Measurements from ENCODE around the gene MIEF1.

The MIEF1 gene

GRCh38 chr22:39546889-39547586 is 44.9 kb downstream of the MIEF1 start:
- ATAC-seq: peak; percentile 66
- TF ChIP-seq TOX (CRISPR knock-in tag; IDR thresholded peaks at IDR 0.05; ENCODE audit: borderline replicate concordance) (no peak), ZNF565 (CRISPR knock-in tag; conservative IDR thresholded peaks at IDR 0.05; ENCODE audit: low read depth) (no peak), ISL1 (CRISPR knock-in tag; IDR thresholded peaks at IDR 0.05) (no peak), ARNTL (CRISPR knock-in tag; IDR thresholded peaks at IDR 0.05; ENCODE audit: borderline replicate concordance, low read depth) (no peak), SNAI2 (CRISPR knock-in tag; IDR thresholded peaks at IDR 0.05) (no peak), ZC3H10 (CRISPR knock-in tag; IDR thresholded peaks at IDR 0.05) (no peak), ESRRG (CRISPR knock-in tag; IDR thresholded peaks at IDR 0.05) (no peak), OSR1 (CRISPR knock-in tag; IDR thresholded peaks at IDR 0.05) (no peak), ZNF70 (CRISPR knock-in tag; IDR thresholded peaks at IDR 0.05) (no peak), ZNF8 (CRISPR knock-in tag; IDR thresholded peaks at IDR 0.05) (no peak), BACH2 (CRISPR knock-in tag; IDR thresholded peaks at IDR 0.05; ENCODE audit: borderline replicate concordance) (no peak), CSDC2 (CRISPR knock-in tag; IDR thresholded peaks at IDR 0.05) (no peak)
- TF ChIP-seq, protein P1, sequence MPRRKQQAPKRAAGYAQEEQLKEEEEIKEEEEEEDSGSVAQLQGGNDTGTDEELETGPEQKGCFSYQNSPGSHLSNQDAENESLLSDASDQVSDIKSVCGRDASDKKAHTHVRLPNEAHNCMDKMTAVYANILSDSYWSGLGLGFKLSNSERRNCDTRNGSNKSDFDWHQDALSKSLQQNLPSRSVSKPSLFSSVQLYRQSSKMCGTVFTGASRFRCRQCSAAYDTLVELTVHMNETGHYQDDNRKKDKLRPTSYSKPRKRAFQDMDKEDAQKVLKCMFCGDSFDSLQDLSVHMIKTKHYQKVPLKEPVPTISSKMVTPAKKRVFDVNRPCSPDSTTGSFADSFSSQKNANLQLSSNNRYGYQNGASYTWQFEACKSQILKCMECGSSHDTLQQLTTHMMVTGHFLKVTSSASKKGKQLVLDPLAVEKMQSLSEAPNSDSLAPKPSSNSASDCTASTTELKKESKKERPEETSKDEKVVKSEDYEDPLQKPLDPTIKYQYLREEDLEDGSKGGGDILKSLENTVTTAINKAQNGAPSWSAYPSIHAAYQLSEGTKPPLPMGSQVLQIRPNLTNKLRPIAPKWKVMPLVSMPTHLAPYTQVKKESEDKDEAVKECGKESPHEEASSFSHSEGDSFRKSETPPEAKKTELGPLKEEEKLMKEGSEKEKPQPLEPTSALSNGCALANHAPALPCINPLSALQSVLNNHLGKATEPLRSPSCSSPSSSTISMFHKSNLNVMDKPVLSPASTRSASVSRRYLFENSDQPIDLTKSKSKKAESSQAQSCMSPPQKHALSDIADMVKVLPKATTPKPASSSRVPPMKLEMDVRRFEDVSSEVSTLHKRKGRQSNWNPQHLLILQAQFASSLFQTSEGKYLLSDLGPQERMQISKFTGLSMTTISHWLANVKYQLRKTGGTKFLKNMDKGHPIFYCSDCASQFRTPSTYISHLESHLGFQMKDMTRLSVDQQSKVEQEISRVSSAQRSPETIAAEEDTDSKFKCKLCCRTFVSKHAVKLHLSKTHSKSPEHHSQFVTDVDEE (CRISPR knock-in tag; IDR thresholded peaks at IDR 0.05): no peak
- TF ChIP-seq, protein P2, sequence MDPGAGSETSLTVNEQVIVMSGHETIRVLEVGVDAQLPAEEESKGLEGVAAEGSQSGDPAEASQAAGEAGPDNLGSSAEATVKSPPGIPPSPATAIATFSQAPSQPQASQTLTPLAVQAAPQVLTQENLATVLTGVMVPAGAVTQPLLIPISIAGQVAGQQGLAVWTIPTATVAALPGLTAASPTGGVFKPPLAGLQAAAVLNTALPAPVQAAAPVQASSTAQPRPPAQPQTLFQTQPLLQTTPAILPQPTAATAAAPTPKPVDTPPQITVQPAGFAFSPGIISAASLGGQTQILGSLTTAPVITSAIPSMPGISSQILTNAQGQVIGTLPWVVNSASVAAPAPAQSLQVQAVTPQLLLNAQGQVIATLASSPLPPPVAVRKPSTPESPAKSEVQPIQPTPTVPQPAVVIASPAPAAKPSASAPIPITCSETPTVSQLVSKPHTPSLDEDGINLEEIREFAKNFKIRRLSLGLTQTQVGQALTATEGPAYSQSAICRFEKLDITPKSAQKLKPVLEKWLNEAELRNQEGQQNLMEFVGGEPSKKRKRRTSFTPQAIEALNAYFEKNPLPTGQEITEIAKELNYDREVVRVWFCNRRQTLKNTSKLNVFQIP (CRISPR knock-in tag; IDR thresholded peaks at IDR 0.05; ENCODE audit: borderline replicate concordance, low read depth): no peak

- TF ChIP-seq, protein P2 (CRISPR knock-in tag; IDR thresholded peaks at IDR 0.05; ENCODE audit: borderline replicate concordance, low read depth): no peak
- no peak for ATAC-seq
These were observed 45.5 kb downstream of the MIEF1 start for GRCh38 chr22:39547587-39547947.

DNA sequence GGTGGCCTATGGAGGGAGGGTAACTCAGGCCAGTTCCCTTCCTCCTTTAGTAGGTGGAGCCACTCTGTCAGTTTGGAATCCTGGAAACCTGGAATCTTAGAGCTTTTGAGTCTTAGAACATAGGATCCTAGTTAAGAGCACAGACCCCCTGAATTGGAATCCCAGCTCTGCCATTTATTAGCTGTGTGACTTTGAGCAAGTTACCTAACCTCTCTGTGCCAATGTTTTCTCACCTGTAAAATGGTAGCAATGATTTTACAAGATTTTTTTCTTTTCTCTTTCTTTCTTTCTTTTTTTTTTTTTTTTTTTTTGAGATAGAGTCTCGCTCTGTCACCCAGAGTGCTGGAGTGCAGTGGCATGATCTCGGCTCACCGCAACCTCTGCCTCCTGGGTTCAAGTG is 51.3 kb downstream of the MIEF1 start:
- no peak for ATAC-seq
- TF ChIP-seq ZNF8 (CRISPR knock-in tag; IDR thresholded peaks at IDR 0.05) (no peak), ZNF565 (CRISPR knock-in tag; conservative IDR thresholded peaks at IDR 0.05; ENCODE audit: low read depth) (no peak), ZC3H10 (CRISPR knock-in tag; IDR thresholded peaks at IDR 0.05) (no peak), TCF4 (CRISPR knock-in tag; IDR thresholded peaks at IDR 0.05; ENCODE audit: borderline replicate concordance) (no peak), CSRNP3 (CRISPR knock-in tag; IDR thresholded peaks at IDR 0.05) (no peak)
- TF ChIP-seq, protein P3, sequence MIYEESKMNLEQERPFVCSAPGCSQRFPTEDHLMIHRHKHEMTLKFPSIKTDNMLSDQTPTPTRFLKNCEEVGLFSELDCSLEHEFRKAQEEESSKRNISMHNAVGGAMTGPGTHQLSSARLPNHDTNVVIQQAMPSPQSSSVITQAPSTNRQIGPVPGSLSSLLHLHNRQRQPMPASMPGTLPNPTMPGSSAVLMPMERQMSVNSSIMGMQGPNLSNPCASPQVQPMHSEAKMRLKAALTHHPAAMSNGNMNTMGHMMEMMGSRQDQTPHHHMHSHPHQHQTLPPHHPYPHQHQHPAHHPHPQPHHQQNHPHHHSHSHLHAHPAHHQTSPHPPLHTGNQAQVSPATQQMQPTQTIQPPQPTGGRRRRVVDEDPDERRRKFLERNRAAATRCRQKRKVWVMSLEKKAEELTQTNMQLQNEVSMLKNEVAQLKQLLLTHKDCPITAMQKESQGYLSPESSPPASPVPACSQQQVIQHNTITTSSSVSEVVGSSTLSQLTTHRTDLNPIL (CRISPR knock-in tag; IDR thresholded peaks at IDR 0.05; ENCODE audit: low read depth): no peak
- TF ChIP-seq, protein P1 (CRISPR knock-in tag; IDR thresholded peaks at IDR 0.05): no peak
- TF ChIP-seq, protein P2 (CRISPR knock-in tag; IDR thresholded peaks at IDR 0.05; ENCODE audit: borderline replicate concordance, low read depth): no peak

All from SK-N-SH treated with all-trans-retinoic acid at 6 μM for 48 hours (cell line).